NCI-H1048 (cell line): ENCODE data around the gene TNK1.

ENCODE experiments used
- DNase-seq: peaks from one replicate; lab custom pipeline; 2025; lab: John Stamatoyannopoulos, UW

The TNK1 gene

DNA sequence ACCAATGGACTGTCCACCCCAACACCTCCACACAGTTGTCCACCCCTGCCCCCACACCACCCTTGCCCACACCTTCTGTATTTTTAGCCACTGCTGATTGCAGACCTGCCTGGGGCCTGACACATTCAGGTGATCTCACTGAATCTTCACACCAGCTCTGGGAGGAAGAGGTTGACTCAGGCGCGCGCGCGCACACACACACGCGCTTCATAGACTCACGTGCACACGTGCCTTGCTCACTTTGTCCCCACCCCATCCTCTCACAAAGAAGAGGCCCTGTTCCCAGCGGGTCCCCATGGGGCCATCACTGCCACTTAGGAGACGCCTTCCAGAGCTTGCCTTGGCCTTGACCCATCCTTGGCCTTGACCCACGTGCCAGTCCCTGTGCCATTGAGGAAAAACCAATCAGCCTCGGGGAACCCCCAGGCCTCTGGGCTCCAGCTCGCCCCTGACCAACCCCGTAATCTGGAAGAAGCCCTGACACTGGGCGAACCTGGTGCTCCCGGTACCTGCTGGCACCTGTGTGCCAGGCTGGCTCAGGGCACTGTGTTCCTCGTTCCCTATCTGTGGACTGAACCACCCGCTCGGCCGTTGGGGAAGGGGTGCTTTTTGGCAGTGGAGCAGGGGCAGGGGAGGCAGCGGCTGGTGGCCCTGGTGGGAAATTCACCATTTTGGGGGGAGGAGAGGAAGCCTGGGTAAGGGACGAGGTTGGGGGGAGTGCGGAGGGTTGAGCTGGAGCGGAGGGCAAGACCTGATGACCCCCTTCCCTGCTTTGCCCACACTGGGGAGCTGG lies 29.9 kb downstream of the TNK1 start:
- DNase-seq = no peak

DNA sequence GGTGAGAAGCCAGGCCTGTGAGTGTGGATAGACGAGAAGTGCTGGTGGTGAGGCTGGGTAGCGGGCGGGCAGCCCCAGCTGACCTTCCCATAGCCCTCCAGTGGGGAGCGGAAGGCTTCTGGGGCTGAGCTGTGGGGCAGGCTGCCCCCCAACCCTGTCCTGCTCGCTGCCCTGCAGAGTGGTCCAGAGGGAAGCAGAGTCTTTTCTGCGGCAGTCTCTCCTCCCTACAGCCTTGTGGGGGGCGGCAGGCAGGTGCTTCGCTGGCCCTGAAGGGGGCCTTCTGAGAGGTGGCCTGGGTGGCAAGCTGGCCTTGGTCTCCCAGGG lies 30.5 kb downstream of the TNK1 start:
- DNase-seq = no peak

DNA sequence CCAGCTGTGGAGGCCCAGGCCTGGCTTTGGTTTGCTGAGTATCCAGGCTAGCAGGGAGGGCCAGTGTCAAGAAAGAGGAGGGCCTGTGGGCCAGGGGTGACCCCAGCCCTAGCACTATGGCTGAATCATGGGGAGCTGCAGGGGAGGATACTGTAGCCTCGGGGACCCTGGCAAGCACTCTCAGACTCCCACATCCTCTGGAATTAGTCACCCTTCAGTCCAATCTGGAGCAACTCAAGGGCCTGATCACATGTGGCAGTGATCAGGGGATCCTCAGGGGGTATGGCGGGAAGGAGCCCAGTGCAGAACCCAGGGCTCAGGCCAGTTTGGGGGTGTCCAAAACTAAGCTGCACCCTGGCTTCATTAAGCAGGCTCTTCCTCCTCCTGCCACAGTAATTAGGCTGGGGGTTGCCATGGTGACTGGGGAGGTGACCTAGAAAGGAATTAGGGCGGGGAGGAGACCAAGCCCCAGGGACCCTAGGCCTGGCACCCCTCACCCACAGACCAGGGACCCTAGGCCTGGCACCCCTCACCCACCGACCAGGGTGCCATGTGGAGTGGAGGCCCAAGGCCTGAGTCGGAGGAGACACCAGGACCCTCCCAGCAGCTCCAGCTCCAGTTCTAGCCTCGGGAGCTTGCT lies 32.6 kb downstream of the TNK1 start:
- DNase-seq = no peak

DNA sequence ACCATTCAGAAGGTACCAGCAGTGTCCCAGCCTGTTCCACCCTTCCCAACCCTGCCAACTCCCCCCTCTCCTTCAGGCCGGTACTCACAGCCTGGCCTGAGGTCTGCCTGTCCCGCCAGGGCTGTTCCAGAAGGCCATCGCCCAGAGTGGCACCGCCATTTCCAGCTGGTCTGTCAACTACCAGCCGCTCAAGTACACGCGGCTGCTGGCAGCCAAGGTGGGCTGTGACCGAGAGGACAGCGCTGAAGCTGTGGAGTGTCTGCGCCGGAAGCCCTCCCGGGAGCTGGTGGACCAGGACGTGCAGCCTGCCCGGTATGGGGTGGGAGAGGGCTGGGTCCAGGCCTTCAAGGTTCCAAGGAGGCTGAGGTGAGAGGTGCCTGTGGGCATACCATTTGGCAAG lies 33.9 kb downstream of the TNK1 start:
- DNase-seq = no peak

DNA sequence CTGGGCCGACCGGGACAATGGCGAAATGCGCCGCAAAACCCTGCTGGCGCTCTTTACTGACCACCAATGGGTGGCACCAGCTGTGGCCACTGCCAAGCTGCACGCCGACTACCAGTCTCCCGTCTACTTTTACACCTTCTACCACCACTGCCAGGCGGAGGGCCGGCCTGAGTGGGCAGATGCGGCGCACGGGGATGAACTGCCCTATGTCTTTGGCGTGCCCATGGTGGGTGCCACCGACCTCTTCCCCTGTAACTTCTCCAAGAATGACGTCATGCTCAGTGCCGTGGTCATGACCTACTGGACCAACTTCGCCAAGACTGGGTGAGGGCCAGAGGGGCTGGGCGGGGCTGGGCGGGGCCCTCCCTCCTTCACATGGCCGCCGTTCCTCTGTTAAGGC lies 34.9 kb downstream of the TNK1 start:
- DNase-seq = no peak

DNA sequence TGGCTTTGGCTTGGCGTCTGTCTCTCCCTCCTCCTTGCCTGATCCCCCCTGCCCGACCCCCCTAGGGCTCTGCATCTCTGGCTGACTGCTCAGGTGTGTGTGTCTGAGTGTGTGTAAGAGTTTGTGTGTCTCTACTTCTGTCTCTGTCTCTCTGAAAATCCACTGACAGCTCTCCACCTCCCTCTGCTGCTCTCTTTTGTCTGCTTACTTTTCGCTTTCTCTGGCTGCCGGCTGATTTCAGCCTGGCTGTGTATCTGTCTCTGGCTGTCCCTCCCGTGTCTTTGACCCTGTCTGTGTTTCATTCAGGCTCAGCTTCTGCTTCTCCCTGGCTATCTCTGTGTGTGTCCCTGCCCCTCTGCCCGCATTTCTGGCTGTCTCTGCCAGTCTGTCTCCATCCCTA lies 35.4 kb downstream of the TNK1 start:
- no peak for DNase-seq

DNA sequence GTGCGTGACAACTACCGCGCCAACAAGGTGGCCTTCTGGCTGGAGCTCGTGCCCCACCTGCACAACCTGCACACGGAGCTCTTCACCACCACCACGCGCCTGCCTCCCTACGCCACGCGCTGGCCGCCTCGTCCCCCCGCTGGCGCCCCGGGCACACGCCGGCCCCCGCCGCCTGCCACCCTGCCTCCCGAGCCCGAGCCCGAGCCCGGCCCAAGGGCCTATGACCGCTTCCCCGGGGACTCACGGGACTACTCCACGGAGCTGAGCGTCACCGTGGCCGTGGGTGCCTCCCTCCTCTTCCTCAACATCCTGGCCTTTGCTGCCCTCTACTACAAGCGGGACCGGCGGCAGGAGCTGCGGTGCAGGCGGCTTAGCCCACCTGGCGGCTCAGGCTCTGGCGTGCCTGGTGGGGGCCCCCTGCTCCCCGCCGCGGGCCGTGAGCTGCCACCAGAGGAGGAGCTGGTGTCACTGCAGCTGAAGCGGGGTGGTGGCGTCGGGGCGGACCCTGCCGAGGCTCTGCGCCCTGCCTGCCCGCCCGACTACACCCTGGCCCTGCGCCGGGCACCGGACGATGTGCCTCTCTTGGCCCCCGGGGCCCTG lies 36.3 kb downstream of the TNK1 start:
- DNase-seq = no peak

DNA sequence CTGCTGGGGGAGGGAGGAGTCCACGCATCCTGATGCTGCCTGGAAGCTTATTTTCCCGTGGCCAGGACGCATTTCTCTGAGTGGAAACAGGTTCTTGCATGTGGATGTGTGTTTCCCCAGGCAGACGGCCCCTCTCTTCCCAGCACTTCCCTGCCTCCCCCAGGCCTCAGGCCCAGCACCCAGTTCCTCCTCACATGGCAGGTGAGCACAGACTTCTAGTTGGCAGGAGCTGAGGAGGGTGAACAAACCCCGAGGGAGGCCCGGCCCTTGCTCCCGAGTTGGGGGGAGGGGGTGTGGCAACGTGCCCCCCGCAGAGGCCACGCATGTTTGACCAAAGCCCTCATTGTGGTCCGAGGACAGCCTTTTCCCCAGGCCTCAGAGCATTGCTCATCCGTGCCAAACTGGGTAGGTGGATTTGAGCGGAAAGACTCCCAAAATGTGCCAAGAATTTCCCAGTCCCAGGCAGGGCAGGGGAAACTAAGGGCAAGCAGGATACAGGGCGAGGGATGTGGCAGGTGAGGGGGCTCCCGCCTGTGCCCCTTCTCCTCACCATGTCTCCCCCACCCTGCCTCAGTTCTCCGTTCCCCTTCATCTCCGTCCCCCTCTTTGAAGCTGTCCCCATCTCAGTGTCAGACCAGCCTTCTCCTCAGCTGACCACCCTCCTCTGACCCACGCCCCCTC lies 37.7 kb downstream of the TNK1 start:
- DNase-seq = no peak

DNA sequence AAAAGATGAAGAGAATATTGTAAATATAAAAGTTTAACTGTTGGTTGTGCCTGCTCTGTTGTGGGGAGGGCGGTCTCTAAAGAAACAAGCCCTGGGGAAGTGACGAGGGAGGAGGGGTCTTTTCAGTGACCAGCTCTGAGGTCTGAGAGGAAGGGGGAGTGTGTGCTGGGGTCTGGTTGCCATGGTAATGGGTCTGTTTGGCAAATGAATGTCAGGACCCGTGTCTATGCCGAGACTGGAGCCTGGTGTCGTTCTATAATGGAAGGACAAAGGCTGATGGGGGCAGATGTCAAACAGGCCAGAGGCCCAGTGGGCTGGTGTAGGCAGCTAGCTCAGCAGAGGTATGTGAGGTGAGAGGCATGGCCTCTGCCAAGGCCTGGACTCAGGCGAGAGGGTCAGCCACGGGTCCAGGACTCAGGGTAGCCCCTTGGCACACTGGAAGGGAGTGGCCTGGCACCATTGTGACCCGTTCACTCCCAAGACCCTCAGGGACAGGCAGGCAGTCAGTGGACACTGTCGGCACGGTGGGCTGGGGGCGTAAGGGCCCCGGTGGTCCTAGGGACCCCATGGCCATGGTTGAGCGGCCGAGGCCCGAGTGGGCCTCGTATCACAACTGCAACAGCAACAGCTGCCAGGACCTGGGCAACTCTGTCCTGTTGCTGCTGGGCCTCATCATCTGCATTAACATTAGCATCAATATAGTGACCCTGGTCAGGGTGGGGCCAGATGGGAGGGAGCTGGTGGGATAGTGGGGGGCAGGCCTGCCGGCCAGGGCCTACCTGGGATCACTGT lies 39.1 kb downstream of the TNK1 start, which contains the start of gene SPEM1:
Gene SPEM1, plus strand, starts transcription at position 506 of the 792 bp plus-strand sequence. Its CDS starts 61 bp downstream, at position 567.
- no peak for DNase-seq

DNA sequence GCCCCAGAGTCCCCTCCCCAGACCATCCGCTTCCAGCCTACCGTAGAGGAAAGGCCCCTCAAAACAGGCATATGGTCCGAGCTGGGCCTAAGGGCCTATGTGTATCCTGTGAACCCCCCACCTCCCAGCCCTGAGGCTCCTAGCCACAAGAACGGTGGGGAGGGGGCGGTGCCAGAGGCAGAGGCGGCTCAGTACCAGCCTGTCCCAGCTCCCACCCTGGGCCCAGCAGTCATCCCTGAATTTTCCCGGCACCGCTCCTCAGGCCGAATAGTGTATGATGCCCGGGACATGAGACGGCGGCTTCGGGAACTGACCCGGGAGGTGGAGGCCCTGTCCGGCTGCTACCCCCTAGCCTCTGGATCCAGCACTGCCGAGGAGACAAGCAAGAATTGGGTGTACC lies 40.3 kb downstream of the TNK1 start:
- no peak for DNase-seq

DNA sequence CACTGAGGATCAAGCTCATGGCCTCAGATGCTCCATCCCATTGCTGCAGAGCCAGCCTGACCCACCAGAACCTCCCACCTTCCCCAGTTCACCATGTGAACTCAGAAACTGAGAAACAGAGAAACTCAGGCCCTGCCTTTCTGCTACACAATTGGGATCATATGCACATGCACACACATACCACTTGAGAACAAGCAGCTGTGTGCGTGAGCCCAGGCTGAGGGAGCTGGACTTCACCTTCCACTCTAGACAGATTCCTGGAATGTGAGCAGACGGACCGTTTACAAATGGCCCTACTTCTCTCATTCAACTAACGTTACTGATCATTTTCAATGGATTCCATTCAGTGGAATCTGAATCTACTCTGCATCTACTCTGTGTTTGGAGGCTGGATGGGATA lies 42.8 kb downstream of the TNK1 start:
- no peak for DNase-seq

DNA sequence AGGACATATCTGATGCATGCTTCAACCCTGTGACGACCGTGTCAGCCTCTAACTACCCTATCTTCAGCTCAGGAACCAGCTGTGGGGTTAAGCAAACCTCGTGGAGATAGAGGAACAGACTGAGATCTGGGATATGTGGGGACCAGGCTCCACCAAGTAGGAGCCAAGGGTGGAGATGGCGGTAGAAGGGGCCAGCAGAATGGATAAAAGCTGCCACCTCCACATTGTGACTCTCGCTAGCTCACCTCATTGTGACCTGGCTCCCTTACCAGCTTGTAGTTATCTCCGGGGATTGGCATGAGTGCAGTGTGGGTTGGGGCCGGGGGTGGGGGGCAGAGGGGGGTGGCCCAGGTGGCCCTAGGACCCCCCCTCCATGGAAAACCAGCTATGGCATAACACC lies 44.4 kb downstream of the TNK1 start, which contains the start of gene SPEM2:
Gene SPEM2, plus strand, starts transcription at position 301 of the 400 bp plus-strand sequence. Its CDS starts 73 bp downstream, at position 374.
- no peak for DNase-seq

DNA sequence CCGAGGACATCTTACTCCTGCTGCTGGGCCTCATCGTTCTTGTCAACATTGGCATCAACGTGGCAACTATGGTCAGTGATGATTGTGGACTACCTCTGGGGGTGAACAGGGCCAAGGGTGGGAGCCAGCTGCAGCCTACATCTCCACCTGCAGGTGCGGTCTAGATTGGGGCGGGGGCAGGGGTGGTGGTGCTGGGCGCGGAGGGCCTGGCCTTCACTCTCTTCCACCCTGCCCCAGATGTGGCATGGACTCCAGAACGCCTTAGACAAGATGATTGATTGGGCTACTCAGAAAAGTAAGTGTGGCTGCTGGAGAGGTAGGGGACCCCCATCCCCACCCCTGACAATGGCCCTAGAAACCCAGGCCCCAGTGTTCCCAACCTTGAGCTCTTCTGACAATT lies 44.9 kb downstream of the TNK1 start:
- DNase-seq = no peak

DNA sequence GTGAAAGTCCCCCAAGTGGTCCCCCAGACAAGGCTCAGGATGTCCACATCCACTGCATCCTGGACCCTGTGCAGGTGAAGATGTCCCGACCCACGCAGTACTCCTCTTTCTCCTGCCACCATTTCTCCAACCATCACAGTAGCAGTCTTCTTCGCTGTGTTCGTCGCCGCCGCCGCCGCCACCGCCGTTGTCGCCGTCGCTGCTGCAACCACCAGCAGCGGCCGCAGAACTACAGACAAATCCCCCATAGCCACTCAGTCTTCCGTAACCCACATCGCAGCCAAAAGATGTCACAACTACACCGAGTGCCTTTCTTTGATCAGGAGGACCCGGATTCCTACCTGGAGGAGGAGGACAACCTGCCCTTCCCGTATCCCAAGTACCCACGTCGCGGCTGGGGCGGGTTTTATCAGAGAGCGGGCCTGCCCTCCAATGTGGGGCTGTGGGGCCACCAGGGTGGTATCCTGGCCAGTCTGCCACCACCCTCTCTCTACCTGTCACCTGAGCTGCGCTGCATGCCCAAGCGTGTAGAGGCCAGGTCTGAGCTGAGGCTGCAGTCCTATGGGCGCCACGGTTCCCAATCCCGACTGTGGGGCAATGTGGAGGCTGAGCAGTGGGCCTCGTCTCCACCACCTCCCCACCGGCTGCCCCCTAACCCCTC lies 45.4 kb downstream of the TNK1 start:
- DNase-seq = no peak

DNA sequence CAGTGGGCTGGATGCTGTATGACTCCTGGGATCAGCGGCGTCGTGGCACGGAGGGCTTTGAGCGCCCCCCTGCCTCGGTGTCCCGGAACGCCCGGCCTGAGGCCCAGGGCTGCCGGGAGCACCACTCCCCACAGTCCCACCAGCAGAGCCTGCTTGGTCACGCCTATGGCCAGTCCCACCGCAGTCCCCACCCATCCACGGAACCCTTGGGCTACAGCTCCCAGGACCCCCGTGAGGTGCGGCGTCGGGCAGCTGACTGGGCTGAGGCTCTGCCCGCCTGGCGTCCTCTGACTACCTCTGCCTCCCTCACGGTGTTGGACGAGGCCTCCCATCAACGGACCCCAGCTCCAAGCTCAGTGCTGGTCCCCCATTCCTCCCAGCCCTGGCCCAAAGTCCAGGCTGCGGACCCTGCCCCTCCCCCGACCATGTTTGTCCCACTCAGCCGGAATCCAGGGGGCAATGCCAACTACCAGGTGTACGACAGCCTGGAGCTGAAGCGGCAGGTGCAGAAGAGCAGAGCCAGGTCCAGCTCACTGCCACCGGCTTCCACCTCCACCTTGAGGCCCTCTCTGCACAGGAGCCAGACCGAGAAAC lies 46.1 kb downstream of the TNK1 start:
- DNase-seq = no peak

DNA sequence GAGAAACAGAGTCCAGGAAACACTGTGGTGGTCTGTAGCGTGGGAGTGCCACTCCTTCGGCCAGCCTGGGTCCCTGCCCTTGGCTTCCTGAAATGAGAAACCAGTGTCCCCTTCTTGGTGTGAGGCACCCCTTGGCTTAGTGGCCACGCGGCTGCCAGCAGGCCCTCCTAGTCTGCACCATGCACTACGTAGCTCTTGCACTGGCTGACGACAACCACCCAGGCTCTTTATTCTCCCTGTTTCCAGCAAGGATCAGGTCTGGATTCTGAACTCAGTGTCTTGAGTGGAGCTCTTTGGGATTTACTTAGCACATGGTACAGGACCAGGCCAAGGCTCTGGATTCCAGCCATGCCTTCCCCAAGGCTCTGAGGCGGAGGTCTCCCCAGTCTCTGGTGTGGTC lies 46.7 kb downstream of the TNK1 start:
- DNase-seq = no peak

DNA sequence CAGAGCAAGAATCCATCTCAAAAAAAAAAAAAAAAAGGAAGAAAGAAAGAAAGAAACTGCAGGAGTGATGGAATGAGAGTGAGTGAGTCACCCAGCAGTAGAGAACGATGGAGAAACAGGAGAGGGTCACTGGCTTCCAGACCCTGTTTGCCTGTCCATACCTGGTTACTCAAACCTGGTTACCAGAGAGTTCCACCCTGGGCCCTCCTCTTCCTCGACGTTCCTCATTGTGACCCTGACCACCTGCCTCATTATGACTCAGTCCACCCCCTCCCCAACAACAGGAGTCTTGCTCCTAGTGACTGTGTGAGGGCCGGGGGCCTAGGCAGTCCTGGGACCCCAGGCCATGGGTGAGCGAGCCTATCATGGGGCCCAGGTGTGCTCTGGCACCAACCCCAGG lies 47.7 kb downstream of the TNK1 start, which contains the start of gene SPEM3:
Gene SPEM3, plus strand, starts transcription at position 301 of the 400 bp plus-strand sequence. Its CDS starts 46 bp downstream, at position 347.
- no peak for DNase-seq

DNA sequence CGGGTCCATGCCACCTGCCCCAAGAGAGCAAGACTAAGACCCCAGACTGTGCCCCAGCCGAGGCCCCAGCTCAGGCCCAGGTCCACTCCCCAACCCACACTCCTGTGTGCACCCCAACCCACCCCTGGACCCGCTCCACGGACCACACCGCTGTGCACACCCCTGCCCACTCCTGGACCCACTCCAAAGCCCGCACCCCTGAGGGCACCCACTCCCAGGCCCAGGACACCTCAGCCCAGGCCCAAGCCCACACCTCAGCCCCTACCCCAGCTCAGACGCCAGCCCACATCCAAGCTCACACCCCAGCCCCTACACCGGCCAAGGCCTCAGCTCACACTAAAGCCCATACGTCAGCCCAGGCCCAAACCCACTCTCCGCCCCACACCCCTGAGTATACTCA lies 48.8 kb downstream of the TNK1 start:
- DNase-seq = no peak

DNA sequence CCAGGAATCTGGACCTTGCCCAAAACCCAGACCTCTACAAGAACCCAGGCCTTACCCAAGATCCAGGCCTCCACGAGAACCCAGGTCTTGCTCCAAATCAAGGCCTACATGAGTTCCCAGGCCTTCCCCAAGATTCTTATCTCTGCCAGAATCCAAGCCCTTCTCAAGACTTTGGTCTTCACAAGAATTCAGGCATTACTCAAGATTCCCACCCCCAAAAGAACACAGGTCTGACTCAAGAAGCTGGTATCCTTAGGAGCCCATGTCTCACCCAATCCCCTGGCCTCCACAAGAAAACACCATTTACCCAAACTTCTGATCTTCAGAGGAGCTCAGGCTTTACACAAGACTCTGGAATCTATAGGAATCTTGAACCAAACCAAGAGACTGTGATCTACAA lies 50.3 kb downstream of the TNK1 start:
- no peak for DNase-seq

DNA sequence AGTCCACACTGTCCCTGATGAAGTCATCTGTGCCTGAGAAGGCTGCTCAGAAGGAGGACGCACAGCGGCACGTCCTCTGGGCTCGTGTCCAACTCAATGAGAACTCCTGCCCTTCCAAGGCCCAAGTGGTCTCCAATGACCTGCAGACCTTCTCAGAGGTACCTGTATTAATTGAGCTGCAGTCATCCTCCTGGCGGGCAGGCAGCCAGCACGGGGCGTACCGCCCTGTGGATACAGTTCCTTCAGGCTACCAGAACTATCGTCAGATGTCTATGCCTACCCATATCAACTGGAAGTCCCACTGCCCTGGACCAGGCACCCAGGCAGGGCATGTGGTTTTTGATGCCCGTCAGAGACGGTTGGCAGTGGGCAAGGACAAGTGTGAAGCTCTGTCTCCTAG lies 51.4 kb downstream of the TNK1 start:
- DNase-seq = no peak
